Astrocyte of the cerebellum (primary cell): ENCODE measurements around the gene NFRKB.

Source experiments
- DNase-seq: peaks from one replicate; pipeline ENCODE4 v3.0.0-alpha.2; 2011; ENCODE audit warnings: low read depth
- H3K4me3 ChIP-seq: 2 replicates; pipeline ENCODE4 v1.5.1; 2011; ENCODE audit warnings: mild to moderate bottlenecking, low read depth, low read length, moderate library complexity
- CTCF ChIP-seq: IDR thresholded peaks from 2 replicates; pipeline ENCODE4 v1.5.1; 2012; ENCODE audit warnings: low read length, low read depth, moderate library complexity, mild to moderate bottlenecking; ENCODE audit errors: missing control alignments
- in situ Hi-C: cut with HindIII; loops from 2 replicates; pipeline ENCODE4 v1.10.0; 2017; ENCODE audit warnings: low sequenced_read_pairs

The NFRKB gene

GRCh38 chr11:129864811-129865210 lies 30.6 kb downstream of the NFRKB start:
- DNase-seq: no peak
- in situ Hi-C loops: no loop called here
- H3K4me3 ChIP-seq: no peak overlapping the region
- TF ChIP-seq CTCF: no peak

- no peak for TF ChIP-seq CTCF
- H3K4me3 ChIP-seq: no peak overlapping the region
- in situ Hi-C loops: no loop called here
- DNase-seq: peak; percentile 90
Measured at GRCh38 chr11:129861702-129862522, 33.5 kb downstream of the NFRKB start.

GRCh38 chr11:129856036-129856435 lies 39.3 kb downstream of the NFRKB start:
- no peak for DNase-seq
- in situ Hi-C loops: no loop called here

GRCh38 chr11:129855086-129855485 lies 40.3 kb downstream of the NFRKB start:
- no peak for TF ChIP-seq CTCF
- H3K4me3 ChIP-seq: no peak overlapping the region
- no peak for DNase-seq
- in situ Hi-C loops: no loop called here

More at GRCh38 chr11:129856036-129856435, 39.3 kb downstream of the NFRKB start:
- no peak for TF ChIP-seq CTCF
- no peak overlapping the region for H3K4me3 ChIP-seq

- no peak for TF ChIP-seq CTCF
- in situ Hi-C loops: no loop called here
- H3K4me3 ChIP-seq: no peak overlapping the region
- DNase-seq: no peak
Measured at GRCh38 chr11:129854232-129854805, 41.1 kb downstream of the NFRKB start.

GRCh38 chr11:129853518-129854231 lies 41.7 kb downstream of the NFRKB start:
- TF ChIP-seq CTCF: no peak
- no peak for DNase-seq
- no peak overlapping the region for H3K4me3 ChIP-seq
- in situ Hi-C loops: no loop called here
